NB4 (cell line): ENCODE measurements around the gene KLKB1.

ENCODE experiments used
- CTCF ChIP-seq: IDR thresholded peaks from one replicate; pipeline ENCODE4 v1.5.1; 2012; ENCODE audit warnings: low read depth, low read length
- MAX ChIP-seq: IDR thresholded peaks from 2 replicates; pipeline ENCODE4 v1.6.1; 2011; ENCODE audit warnings: low read depth, low read length
- POLR2A ChIP-seq: IDR thresholded peaks from 2 replicates; pipeline ENCODE4 v1.6.1; 2011; ENCODE audit warnings: mild to moderate bottlenecking; ENCODE audit not compliant: insufficient read length; ENCODE audit errors: extremely low read depth

DNA sequence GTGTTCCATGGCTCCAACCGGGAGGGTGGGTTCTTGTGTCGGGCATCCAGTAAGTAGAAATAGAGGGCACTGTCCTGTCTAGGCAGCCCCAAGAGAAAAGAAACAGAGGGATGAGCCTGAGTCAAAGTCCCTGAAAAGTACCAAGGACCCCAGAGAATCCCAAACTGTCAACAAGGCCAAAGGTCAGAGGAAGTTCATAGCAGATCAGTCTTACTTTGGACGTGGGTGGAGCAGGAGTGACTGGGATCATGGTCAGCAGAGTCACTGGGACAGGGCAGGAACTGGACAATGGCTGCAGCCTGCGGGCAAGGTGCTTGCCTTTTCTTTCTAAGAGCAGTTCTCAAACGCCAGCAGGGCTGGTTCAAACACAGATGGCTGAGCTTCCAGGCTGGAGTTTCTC, 56.0 kb downstream of the KLKB1 start:
- no peak for TF ChIP-seq CTCF
- no peak for TF ChIP-seq MAX
- TF ChIP-seq POLR2A, result no peak
